Hepatocyte (in vitro differentiated cells): ENCODE measurements around the gene TM2D3.

ENCODE experiments used
- CTCF ChIP-seq: fragments of 200-600 bp; sonication (generic); IDR thresholded peaks from 2 replicates; pipeline ENCODE4 v1.5.1; 2016; ENCODE audit warnings: antibody characterized with exemption, mild to moderate bottlenecking; ENCODE audit not compliant: poor library complexity
- EZH2 ChIP-seq: fragments of 200-600 bp; sonication (generic); IDR thresholded peaks from 2 replicates; pipeline ENCODE4 v1.6.1; 2016; ENCODE audit warnings: antibody characterized with exemption, mild to moderate bottlenecking, borderline replicate concordance

- TF ChIP-seq CTCF (no peak), EZH2 (no peak)
Observed at GRCh38 chr15:101611007-101611406, 41.2 kb downstream of the TM2D3 start.
